GM20000 (cell line): ENCODE data around the gene ALOX15B.
A peak's percentile ranks its signal among the peaks of the same experiment; 100 is the strongest.

Experiments
- DNase-seq: peaks from one replicate; pipeline ENCODE4 v3.0.0; 2012; ENCODE audit warnings: low spot score
- TF ChIP-seq, protein P1 (sequence below): IDR thresholded peaks from 2 replicates; pipeline ENCODE4 v1.5.1; 2012; ENCODE audit warnings: mild to moderate bottlenecking, control low read depth; ENCODE audit errors: extremely low read depth, missing control alignments

ALOX15B gene

DNA sequence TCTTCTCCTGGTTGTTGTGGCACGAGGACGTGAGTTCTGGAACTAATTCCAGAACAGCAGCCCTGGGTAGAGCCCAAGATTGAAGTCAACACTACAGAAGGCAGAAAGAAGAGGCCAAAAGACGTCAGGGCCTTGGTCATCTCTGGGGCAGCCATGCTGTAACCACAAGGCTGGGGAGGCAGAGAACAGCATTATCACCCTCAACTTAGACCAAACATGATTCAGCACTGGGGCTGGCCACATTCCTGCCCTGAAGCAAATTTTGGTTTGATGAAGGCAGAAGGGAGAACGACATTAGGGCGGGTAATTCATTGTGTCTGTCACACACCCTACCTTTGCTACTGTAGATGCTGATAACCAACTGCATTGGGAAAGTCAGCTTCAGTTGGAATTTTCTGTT, 9.7 kb upstream of the ALOX15B start:
- TF ChIP-seq, protein P1, sequence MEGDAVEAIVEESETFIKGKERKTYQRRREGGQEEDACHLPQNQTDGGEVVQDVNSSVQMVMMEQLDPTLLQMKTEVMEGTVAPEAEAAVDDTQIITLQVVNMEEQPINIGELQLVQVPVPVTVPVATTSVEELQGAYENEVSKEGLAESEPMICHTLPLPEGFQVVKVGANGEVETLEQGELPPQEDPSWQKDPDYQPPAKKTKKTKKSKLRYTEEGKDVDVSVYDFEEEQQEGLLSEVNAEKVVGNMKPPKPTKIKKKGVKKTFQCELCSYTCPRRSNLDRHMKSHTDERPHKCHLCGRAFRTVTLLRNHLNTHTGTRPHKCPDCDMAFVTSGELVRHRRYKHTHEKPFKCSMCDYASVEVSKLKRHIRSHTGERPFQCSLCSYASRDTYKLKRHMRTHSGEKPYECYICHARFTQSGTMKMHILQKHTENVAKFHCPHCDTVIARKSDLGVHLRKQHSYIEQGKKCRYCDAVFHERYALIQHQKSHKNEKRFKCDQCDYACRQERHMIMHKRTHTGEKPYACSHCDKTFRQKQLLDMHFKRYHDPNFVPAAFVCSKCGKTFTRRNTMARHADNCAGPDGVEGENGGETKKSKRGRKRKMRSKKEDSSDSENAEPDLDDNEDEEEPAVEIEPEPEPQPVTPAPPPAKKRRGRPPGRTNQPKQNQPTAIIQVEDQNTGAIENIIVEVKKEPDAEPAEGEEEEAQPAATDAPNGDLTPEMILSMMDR: no peak
- DNase-seq: no peak

DNA sequence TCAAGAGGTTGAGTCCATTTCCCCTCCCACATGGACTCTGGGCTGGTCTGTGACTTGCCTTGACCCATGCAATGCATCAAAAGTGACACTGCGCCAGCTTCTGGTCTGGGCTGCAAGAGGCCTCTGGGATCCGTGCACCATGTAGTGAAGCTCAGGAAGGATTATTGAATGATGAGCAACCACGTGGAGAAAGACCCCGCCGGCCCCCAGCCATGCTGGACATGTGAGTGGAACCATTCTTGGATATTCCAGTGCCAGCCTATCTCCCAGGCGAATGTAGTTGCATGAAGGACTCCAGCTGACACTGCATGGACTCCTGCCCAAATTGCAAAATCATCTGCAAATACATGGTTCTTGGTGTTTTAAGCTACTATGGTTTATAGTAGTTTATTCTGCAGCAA, 7.6 kb upstream of the ALOX15B start:
- TF ChIP-seq, protein P1: no peak
- DNase-seq: no peak

DNA sequence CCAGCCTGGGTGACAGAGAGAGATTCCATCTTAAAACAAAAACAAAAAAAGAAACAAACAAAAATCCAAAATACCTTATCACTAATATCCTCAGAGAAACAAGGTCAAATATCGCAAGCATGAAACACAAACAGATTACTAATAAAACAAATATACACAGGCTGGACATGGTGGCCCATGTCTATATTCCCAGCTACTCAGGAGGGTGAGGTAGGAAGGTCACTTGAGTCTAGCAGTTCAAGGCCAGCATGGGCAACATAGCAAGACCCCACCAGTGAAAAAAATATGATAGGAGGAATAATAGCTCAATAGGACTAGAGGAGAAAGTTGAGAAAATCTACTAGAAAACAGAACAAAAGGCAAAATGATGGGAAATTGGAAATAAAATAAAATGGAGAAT, 6.9 kb upstream of the ALOX15B start:
- TF ChIP-seq, protein P1: no peak
- no peak for DNase-seq

DNA sequence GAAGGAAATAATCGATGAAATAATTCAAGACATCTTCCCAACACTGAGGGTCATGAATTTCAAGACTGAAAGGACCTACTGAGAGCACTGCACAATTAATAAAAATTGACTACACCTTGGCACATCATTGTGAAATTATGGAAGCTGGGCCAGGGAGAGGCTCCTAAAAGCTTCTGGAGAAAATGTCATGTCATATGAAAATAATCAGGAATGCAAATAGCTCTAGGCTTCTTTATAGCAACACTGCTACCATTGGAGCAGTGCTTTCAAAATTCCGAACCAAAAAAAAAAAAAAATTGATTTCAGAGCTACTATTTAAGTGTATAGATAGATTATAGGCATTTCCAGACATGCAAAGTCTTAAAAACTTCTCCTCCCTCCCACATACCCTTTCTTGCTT, 6.4 kb upstream of the ALOX15B start:
- no peak for DNase-seq
- TF ChIP-seq, protein P1: no peak

DNA sequence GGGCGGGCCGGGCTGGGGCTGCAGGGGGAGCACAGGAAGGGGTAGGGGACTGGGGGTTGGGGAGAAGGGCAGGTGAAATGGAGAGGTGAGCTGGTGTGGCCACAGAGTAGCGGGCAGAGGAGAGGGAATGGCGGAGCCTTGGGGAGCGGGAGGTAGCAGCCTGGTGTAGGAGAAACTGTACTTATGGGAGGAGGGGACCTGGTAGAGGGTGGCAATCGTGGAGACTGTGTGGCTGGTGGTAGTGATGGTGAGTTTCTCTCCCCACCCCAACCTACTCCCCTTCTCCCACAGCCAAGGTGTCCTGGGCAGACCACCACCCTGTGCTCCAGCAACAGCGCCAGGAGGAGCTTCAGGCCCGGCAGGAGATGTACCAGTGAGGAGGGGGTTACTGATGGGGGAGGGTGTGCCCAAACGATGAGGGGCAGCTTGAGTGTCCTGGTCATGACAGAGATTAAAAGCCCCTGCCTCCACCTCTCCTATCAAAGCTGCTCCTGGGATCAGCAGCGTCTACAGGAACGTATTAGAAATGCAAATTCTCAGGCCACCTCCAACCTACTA, 831 bp downstream of the ALOX15B start:
- DNase-seq: no peak
- TF ChIP-seq, protein P1: no peak

DNA sequence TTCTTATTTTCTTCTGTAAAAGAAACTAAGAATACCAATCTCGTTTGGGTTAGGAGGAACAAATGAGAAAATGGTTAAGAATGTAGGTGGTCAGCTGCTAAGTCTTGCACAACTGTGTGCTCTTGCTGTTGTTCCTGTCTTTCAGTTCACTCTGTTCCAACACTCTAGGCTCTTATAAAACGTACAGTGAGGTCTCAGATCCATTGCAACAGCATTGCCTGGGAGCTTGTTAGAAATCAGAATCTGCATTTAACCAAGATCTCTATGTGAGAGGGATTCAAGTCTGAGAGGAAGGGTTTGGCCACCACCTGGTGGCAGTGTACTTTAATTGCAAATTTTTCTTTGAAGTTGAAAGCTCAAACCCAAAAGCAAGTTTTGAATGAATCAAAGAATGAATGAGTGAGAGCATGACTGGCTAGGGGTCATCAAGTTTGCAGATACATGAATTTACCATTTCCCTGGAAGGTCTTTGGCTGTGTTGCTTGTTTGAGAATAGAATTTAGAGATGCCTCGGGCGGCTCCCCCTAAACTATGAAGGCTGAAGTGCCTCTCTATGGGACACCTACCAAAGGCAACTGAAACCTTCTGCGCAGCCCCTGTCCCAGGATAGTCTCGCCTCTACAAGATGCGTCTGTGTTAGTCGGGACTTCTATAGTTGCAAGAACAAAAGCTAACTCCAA, 2.5 kb downstream of the ALOX15B start:
- TF ChIP-seq, protein P1: peak; percentile 47
- peak; percentile 74 for DNase-seq

DNA sequence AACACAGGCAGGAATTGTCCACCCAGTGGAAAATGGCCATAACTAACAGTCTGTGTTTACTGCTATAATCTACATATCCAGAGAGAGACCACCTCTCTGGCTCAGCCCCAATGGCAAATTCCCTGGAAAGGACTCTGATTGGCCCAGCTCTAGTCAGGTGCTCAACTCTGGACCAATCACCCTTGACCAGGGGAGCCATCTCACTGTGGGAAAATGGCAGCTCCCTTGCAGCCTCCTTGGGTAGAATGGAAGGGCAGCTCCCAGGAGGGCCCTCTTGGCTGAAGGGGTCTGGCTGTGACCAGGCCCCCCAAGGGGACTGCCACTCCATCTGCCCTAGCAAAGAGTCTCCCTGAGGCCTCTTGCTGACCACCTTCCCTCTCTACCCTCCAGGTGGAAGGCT, 3.1 kb downstream of the ALOX15B start:
- TF ChIP-seq, protein P1: no peak
- no peak for DNase-seq
